GM10266 (cell line): ENCODE results near the gene DGKQ.
A peak's percentile ranks its signal among the peaks of the same experiment; 100 is the strongest.

ENCODE experiments used
- DNase-seq: peaks from one replicate; pipeline ENCODE4 v3.0.0; 2012; ENCODE audit errors: extremely low spot score
- TF ChIP-seq, protein P1 (sequence below): IDR thresholded peaks from 2 replicates; pipeline ENCODE4 v1.5.1; 2012; ENCODE audit warnings: mild to moderate bottlenecking, low read depth; ENCODE audit not compliant: control insufficient read depth, insufficient read depth; ENCODE audit errors: missing control alignments

The DGKQ gene

DNA sequence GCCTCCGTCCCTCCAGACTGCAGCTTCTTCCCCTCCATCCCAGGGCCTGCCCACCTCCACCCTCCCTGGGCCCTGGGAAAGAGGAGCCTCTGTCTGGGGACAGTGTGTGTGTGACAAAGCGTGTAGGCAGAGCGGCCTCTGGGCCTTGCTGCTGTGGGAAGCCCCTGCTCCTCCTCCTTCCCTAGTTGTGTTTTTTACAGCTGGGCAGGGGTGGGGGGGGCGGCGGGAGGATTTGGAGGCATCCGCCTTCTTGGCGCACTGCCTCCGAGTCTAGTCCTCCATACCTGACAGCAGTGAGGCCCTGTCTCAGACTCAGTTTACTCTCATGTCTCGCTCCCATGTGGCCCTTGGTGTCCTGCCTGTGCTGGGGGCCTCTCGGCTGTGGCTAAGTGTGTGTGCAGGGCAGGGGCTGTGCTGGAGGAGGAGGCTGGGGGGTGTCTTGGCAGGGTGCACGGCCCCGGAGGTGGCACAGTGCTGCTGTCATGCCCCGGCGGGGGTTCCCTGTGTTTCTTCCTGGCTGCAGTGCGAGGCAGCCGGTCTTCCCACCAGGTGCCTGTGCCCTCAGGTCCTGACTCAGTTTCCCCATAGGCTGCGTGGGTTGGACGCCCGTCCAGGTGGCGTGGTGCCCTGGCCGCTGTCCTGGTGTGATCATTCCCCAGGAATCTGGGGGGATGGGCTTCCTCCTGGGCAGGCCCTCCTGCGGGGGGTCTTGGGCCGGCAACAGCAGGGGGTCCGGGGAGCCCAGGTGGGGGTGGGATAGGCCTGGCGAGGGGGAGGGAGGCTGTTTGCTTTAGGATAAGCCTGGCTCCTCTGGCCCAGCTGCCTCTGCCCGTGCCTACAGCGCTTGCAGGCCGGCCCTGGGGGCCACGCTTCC, 45.0 kb upstream of the DGKQ start:
- no peak for DNase-seq

DNA sequence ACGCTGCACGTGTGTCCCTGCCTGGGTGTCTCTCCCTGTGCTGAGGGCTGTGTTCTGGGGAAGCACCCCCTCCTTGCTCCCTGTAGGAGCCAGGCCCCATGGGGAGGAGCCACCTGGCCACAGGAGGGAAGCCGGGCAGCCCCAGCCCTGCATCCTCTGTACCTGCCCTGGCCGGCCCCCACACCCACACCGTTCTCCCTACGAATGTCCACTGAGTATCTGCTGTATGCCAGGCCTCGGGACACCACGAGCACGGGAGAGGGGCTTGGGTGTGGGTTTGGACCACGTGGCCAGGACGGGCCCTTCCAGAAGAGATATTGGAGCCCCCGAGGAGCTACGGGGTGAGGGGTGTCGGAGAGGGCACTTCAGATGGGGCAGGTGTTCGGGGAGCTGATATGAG, 44.3 kb upstream of the DGKQ start:
- DNase-seq: no peak
- TF ChIP-seq, protein P1, sequence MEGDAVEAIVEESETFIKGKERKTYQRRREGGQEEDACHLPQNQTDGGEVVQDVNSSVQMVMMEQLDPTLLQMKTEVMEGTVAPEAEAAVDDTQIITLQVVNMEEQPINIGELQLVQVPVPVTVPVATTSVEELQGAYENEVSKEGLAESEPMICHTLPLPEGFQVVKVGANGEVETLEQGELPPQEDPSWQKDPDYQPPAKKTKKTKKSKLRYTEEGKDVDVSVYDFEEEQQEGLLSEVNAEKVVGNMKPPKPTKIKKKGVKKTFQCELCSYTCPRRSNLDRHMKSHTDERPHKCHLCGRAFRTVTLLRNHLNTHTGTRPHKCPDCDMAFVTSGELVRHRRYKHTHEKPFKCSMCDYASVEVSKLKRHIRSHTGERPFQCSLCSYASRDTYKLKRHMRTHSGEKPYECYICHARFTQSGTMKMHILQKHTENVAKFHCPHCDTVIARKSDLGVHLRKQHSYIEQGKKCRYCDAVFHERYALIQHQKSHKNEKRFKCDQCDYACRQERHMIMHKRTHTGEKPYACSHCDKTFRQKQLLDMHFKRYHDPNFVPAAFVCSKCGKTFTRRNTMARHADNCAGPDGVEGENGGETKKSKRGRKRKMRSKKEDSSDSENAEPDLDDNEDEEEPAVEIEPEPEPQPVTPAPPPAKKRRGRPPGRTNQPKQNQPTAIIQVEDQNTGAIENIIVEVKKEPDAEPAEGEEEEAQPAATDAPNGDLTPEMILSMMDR: no peak

More for the DNA sequence above, 45.0 kb upstream of the DGKQ start:
- TF ChIP-seq, protein P1: no peak

DNA sequence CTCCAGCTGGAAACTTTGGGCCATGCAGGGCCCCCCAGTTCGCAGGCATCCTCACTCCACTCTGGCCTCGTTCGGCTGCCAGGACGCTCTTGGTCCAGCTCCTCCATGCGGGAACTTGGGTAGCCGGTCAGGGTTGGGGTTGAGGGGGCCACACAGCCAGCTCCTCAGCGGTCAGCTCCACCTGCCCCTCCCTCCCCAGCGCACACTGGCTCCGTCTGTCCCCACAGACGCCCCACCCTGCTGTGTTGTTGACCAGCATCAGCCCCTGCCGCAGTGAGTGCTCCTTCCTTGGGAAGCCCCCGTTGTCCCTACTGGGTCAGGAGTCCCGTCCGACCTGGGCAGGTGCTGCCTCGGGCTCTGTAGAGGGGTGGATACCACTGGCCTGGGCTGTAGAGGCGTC, 43.8 kb upstream of the DGKQ start:
- no peak for DNase-seq
- TF ChIP-seq, protein P1: no peak

DNA sequence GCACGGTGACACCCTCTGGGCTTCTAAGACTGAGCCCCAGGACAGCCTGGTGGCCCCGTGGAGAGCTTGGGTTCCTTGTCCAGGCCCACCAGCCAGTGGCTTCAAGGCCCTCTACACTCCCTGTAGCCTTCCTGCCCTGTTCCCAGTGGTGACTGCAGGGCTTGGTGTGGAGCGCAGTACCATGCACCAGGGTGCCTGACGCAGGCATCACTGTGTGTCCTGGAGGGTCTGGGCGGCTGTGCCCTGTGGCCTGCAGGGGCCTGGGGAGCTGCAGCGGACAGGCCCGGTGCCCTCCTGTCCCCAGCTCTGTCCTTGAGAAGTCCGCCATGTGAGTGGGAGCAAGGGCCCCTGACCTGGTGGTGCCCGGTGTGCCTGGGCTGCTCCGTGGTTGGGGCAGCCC, 42.4 kb upstream of the DGKQ start:
- no peak for DNase-seq
- TF ChIP-seq, protein P1: no peak

DNA sequence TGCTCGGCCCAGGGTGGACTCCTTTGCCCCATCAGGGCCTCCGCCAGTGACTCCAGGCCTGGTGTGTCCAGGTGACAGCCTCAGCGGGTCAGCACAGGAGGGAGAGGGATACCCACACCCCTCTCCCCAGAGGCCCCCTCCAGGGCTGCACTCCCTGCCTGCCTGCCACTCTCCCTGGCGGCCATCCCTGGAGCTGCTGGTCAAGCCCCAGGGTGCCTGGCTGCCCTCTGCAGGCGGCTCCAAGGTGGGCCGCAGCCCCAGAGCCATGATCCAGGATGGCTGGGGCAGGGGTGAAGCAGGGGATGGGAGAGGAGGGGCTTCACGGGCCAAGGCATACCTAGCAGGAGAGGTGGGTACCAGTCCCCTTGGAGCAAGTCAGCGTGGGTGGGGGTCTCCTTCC, 41.8 kb upstream of the DGKQ start:
- TF ChIP-seq, protein P1: peak; percentile 4
- DNase-seq: no peak

DNA sequence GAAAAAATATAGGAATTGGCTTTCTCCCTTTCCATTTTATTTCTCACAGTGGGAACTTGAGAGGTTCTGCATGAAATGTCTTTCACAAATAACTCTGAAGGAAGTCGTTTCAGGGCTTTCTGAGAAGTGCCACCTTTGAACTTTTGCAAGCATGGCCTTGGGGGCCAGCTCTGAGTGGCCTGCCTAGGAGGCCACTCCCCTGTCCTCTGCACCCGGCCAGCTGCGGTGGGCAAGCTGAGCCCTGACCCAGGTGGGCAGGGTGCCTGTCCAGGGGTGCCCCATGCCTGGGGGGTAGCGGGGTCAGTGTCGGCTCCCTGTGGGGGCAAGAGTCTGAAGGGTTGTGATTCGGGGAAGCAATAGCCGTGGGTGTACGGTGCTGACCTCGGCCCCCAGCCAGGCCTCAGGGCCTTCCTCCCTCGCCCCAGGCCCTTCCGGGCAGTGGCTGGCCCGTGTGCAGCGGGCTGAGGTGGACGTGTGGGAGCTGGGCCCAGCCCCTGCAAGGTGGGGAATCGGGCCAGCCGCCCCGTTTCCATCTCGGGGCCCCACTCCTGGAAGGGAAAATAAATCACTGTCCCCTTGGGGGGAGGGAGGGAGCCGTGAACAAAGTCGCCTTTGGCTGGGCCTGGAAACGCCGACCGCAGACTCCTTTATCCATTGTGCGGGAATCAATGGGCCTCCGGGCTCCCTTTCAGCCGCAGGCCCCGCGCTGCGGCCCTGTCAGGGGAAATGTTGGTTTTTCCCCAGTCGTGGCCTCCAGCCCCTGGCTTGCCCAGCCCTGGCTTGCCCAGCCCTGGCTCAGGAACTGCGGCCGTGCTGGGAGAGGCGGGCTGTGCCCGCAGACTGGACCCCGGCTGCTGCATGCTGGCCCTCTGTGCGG, 41.2 kb upstream of the DGKQ start:
- TF ChIP-seq, protein P1: no peak
- no peak for DNase-seq
